Tibial nerve (tissue), 4 donors: Measurements from ENCODE around the gene CIZ1. TPM values are rescaled to one million over a fixed set of nuclear protein-coding genes. Genes with fewer than 3 reads are reported as not detected.
"Not testable (repeated sequence)": the region's sequence is repeated elsewhere in the genome, so short reads cannot be mapped to it uniquely, and the experiment has no call there.

Experiments
- DNase-seq, 2 donors: peaks; one replicate each; pipeline ENCODE4 v3.0.0-alpha.2; 2019; ENCODE audit warnings: low spot score in 2 of 2
- H3K27ac ChIP-seq, 4 donors: fragments of 200-600 bp; sonication (generic) in 3 of 4; one replicate each; pipeline ENCODE4 v1.5.1; 2017 to 2019; ENCODE audit warnings: mild to moderate bottlenecking in 1 of 4
- H3K27me3 ChIP-seq, 2 donors: fragments of 200-600 bp; sonication (generic) in 1 of 2; one replicate each; pipeline versions ENCODE4 v1.5.1 to v1.6.0; 2017 to 2019
- H3K36me3 ChIP-seq, 3 donors: fragments of 200-600 bp; sonication (generic); one replicate each; pipeline ENCODE4 v1.5.1; 2018 to 2019
- H3K4me1 ChIP-seq, 4 donors: fragments of 200-600 bp; sonication (generic) in 3 of 4; one replicate each; pipeline ENCODE4 v1.5.1; 2017 to 2019
- H3K4me3 ChIP-seq, 4 donors: fragments of 200-600 bp; sonication (generic) in 3 of 4; one replicate each; pipeline ENCODE4 v1.5.1; 2017 to 2019; ENCODE audit warnings: mild to moderate bottlenecking in 1 of 4, moderate library complexity in 1 of 4
- H3K9me3 ChIP-seq, 4 donors: fragments of 200-600 bp; sonication (generic) in 3 of 4; one replicate each; pipeline ENCODE4 v1.5.1; 2017 to 2019
- EP300 ChIP-seq, 2 donors: sonication (generic); formaldehyde crosslinking; IDR thresholded peaks; one replicate each; pipeline ENCODE4 v1.6.1; 2017; ENCODE audit warnings: antibody characterized with exemption in 2 of 2, mild to moderate bottlenecking in 1 of 2
- POLR2A ChIP-seq, 2 donors: fragments of 450-650 bp; IDR thresholded peaks; one replicate each; pipeline ENCODE4 v1.6.1; 2017; ENCODE audit warnings: antibody characterized with exemption in 2 of 2, mild to moderate bottlenecking in 2 of 2, moderate library complexity in 2 of 2
- WGBS, 2 donors: methylation state at CpG; one replicate each; pipeline ENCODE4 v1.1.5; 2018; 5-methylcytosine and 5-hydroxymethylcytosine counted together
- total RNA-seq, 4 donors: library from RNA; depleted of rRNA; stranded (reverse); fragments of >200 nt; gene quantifications; one replicate each; pipeline ENCODE4 v1.1.0, GENCODE V29; 2016
- TF ChIP-seq, protein P1 (sequence below), 5 experiments: fragments of 200-600 bp in 3 of 5; fragments of 450-650 bp in 2 of 5; sonication (generic) in 3 of 5; IDR thresholded peaks; one replicate each; pipeline ENCODE4 v1.5.1; 2016 to 2019; ENCODE audit warnings: antibody characterized with exemption in 5 of 5, mild to moderate bottlenecking in 3 of 5, moderate library complexity in 2 of 5

CIZ1 gene
- total RNA-seq, 4 donors from 2014 or later = 59.4 to 99.3 (median 71.4) TPM

DNA sequence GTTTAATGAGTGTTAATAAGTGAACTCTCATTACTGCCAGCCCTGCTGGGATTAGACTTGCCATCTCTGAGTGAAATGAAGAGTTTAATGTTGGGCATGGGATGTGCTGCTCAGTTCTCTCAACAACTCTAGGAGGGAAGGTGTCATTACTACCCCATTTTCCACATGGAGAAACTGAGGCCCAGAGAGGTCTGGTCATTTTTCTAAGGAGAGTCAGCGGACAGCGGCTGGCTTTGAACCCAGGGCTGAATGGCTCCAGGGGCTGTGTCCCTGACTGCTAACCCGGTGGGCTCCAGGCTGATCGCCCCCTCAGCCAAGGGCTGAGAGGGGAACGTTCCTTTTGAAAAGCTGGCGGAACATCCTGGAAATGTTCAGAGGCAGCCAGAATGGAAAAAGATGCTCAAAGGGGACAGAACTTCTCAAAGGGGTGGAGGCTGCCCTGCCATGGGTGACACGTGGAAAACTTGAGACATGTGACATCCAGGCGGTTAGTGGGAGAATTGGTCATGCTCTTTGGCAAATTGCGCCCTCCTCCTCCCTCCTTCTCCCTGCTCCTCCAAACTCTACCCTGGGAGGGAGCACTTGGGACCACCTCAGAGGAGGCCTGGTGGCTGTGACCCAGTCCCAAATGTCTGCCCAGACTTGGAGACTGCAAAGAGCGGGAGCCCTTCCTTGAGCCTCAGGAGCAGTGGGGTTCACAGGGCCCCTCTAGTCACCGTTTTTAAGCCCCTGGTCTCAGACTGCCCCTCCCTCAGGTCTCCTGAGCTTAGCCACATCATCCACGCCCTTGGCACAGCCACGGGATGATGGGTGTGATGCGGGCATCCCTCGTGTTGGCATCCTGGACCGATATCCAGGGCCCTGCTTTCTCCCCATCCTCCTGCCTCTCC is 40.5 kb upstream of the CIZ1 start:
- peak overlapping the region in 2 of 4 donors; percentile 22 to 75 for H3K27ac ChIP-seq
- no peaks in the 10 kb centered on the region for H3K4me1 ChIP-seq
- TF ChIP-seq EP300 (IDR thresholded peaks at IDR 0.05) (peak in 1 of 2 donors; percentile 45), POLR2A (IDR thresholded peaks at IDR 0.05) (no peak)
- TF ChIP-seq, protein P1, sequence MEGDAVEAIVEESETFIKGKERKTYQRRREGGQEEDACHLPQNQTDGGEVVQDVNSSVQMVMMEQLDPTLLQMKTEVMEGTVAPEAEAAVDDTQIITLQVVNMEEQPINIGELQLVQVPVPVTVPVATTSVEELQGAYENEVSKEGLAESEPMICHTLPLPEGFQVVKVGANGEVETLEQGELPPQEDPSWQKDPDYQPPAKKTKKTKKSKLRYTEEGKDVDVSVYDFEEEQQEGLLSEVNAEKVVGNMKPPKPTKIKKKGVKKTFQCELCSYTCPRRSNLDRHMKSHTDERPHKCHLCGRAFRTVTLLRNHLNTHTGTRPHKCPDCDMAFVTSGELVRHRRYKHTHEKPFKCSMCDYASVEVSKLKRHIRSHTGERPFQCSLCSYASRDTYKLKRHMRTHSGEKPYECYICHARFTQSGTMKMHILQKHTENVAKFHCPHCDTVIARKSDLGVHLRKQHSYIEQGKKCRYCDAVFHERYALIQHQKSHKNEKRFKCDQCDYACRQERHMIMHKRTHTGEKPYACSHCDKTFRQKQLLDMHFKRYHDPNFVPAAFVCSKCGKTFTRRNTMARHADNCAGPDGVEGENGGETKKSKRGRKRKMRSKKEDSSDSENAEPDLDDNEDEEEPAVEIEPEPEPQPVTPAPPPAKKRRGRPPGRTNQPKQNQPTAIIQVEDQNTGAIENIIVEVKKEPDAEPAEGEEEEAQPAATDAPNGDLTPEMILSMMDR (IDR thresholded peaks at IDR 0.05) = no peak
- no peaks in the 10 kb centered on the region for H3K36me3 ChIP-seq
- WGBS, 2 donors = 64 to 67% methylated on average over 16 of the region's 16 CpGs
- no peak overlapping the region for H3K4me3 ChIP-seq
- no peaks in the 10 kb centered on the region for H3K27me3 ChIP-seq
- H3K9me3 ChIP-seq = no peaks in the 10 kb centered on the region
- DNase-seq = peak in 1 of 2 donors; percentile 63

DNA sequence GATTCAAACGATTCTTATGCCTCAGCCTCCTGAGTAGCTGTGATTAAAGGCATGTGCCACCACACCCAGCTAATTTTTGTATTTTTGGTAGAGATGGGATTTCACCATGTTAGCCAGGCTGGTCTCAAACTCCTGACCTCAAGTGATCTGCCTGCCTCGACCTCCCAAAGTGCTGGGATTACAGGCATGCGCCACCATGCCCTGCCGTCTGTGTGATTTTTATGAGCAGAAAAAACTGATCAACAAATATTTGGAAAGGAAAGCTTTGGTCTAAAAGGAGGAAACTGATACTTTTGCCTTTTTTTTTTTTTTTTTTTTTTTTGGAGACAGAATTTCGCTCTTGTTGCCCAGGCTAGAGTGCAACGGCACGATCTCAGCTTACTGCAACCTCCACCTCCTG is 39.5 kb upstream of the CIZ1 start:
- 75 to 76% methylated on average over 7 of the region's 7 CpGs for WGBS, 2 donors
- H3K36me3 ChIP-seq, H3K27ac ChIP-seq, H3K4me1 ChIP-seq, H3K9me3 ChIP-seq, DNase-seq, H3K27me3 ChIP-seq, H3K4me3 ChIP-seq: not testable (repeated sequence)

DNA sequence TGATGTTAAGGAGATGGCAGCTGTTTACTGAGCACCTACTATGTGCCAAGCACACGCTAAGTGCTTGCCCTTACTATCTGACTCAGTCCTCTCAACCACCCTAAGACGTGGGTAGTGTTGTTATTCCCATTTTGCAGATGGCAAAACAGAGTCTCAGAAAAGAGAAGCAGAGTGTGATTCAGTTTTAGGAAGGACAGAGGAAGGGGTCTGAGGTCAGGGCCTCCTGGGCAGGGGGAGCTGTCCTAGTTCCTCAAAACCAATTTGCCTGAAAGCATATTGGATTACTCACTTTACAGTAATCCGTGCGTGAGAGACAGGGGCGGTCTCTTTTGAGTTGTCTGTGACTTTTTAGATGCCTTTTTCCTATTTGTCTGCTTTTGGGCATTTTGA is 35.0 kb upstream of the CIZ1 start:
- Histone ChIP-seq H3K4me3 (no peak overlapping the region), H3K4me1 (no peaks in the 10 kb centered on the region), H3K9me3 (no peaks in the 10 kb centered on the region), H3K27ac (no peak overlapping the region), H3K27me3 (no peaks in the 10 kb centered on the region), H3K36me3 (peaks cover 0 to 32% (median 0%) of the 10 kb centered on the region in 3 donors)
- 79 to 80% methylated on average over 5 of the region's 5 CpGs for WGBS, 2 donors
- DNase-seq = no peak
- TF ChIP-seq POLR2A (IDR thresholded peaks at IDR 0.05) = no peak
- TF ChIP-seq, protein P1 (IDR thresholded peaks at IDR 0.05) = no peak
- TF ChIP-seq EP300 (IDR thresholded peaks at IDR 0.05) = no peak

DNA sequence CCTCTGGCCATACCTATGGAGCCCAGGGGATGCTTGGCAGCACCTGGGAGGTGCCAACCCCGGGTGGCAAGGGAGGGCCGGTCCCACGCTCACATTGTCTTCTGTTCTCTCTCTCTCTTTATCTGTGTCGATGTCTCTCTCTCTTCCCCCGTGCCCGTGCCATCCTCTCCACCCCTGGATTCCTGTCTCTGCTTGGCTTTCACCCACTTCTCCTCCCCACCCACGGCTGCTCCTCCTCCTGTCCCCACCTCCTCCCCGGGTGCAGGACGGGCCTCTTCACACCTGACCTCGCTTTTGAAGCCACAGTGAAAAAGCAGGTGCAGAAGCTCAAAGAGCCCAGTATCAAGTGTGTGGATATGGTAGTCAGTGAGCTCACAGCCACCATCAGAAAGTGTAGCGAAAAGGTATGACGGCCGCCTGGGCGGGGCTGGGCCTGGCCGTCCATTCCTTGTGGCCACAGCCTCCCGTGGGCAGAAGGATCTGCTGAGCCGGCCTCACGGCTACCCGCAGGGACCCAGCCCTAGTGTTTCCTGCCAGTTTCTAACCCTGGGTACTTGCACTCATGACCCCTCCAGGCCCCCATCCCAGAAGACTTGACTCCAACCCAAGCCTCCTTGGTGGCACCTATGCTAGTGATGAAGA is 34.5 kb upstream of the CIZ1 start:
- Histone ChIP-seq H3K4me3 (no peak overlapping the region), H3K36me3 (peaks cover 0 to 34% (median 0%) of the 10 kb centered on the region in 3 donors), H3K9me3 (no peaks in the 10 kb centered on the region), H3K27ac (no peak overlapping the region), H3K4me1 (no peaks in the 10 kb centered on the region), H3K27me3 (no peaks in the 10 kb centered on the region)
- TF ChIP-seq, protein P1 (IDR thresholded peaks at IDR 0.05) = no peak
- TF ChIP-seq EP300 (IDR thresholded peaks at IDR 0.05) = no peak
- TF ChIP-seq POLR2A (IDR thresholded peaks at IDR 0.05) = no peak
- no peak for DNase-seq
- WGBS, 2 donors = 81% methylated on average over 11 to 19 of the region's 19 CpGs

DNA sequence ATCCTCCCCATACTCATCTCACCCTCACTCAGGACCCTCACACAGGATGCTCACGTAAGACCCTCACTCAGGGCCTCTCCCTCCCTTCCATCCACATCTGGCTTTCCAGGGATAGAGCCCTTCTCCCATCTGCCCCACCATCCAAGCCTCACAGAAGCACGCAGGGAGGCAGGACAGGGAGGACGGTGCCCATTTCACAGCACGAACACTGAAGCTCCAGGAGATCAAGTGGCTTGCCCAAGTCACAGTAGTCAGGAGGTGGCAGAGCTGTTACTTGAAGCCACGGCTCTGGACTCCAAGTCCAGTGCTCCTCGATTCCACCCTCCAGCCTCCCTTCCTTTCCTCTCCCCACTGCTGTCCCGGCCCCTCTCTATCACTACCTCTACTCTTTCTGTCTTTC is 33.5 kb upstream of the CIZ1 start:
- H3K27ac ChIP-seq = no peak overlapping the region
- peaks cover 0 to 40% (median 0%) of the 10 kb centered on the region in 3 donors for H3K36me3 ChIP-seq
- no peaks in the 10 kb centered on the region for H3K4me1 ChIP-seq
- no peak for TF ChIP-seq POLR2A (IDR thresholded peaks at IDR 0.05)
- TF ChIP-seq EP300 (IDR thresholded peaks at IDR 0.05) = no peak
- TF ChIP-seq, protein P1 (IDR thresholded peaks at IDR 0.05) = no peak
- DNase-seq = no peak
- 88 to 95% methylated on average over 7 of the region's 7 CpGs for WGBS, 2 donors
- H3K27me3 ChIP-seq = no peaks in the 10 kb centered on the region
- H3K4me3 ChIP-seq = no peak overlapping the region
- H3K9me3 ChIP-seq = no peaks in the 10 kb centered on the region
